GM12872 (cell line): ENCODE data around the gene PPFIA3.

ENCODE experiments used
- TF ChIP-seq, protein P1 (sequence below): IDR thresholded peaks from 3 replicates; pipeline ENCODE4 v1.5.1; 2011; ENCODE audit warnings: low read depth, mild to moderate bottlenecking, low read length, moderate library complexity; ENCODE audit not compliant: insufficient read depth

Gene PPFIA3

DNA sequence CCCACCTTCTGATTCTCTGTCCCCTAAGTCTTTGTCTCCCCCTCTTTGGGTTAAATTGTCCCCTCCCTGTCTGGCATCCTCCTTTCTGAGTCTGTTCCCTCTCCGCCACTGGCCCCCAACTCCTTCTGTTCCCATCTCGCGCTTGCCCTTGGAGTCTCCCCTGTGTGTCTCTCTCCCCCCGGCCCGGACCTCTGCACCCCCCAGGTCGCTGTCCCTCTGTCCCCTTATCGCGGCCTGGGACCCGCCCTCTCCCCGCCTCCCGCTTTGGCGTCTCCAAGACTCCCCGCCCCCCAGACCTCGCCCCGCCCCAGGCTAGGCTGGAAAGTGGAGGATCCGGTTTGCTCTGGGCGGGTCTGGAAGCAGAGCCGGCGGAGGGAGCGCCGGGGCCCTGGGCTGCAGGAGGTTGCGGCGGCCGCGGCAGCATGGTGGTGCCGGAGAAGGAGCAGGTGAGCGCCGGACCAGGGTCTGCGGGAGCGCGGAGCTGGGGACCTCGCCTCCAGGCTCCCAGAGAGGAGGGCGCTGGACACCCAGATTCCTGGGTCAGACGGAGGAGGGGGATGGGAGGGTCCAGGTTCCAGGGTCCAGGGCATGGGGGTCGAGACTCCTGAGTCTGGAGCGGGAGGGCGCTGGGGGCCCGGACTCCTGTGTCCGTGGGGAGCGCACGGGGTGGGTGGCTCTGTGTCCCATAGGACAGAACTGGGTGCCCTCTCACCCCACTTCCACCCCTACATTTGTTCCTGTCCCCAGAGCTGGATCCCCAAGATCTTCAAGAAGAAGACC lies 38.3 kb downstream of the PPFIA3 start, which contains the start of gene TRPM4:
Gene TRPM4, plus strand, starts transcription at position 348 of the 780 bp plus-strand sequence. Its CDS starts 75 bp downstream, at position 423.
- TF ChIP-seq, protein P1, sequence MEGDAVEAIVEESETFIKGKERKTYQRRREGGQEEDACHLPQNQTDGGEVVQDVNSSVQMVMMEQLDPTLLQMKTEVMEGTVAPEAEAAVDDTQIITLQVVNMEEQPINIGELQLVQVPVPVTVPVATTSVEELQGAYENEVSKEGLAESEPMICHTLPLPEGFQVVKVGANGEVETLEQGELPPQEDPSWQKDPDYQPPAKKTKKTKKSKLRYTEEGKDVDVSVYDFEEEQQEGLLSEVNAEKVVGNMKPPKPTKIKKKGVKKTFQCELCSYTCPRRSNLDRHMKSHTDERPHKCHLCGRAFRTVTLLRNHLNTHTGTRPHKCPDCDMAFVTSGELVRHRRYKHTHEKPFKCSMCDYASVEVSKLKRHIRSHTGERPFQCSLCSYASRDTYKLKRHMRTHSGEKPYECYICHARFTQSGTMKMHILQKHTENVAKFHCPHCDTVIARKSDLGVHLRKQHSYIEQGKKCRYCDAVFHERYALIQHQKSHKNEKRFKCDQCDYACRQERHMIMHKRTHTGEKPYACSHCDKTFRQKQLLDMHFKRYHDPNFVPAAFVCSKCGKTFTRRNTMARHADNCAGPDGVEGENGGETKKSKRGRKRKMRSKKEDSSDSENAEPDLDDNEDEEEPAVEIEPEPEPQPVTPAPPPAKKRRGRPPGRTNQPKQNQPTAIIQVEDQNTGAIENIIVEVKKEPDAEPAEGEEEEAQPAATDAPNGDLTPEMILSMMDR, result no peak

DNA sequence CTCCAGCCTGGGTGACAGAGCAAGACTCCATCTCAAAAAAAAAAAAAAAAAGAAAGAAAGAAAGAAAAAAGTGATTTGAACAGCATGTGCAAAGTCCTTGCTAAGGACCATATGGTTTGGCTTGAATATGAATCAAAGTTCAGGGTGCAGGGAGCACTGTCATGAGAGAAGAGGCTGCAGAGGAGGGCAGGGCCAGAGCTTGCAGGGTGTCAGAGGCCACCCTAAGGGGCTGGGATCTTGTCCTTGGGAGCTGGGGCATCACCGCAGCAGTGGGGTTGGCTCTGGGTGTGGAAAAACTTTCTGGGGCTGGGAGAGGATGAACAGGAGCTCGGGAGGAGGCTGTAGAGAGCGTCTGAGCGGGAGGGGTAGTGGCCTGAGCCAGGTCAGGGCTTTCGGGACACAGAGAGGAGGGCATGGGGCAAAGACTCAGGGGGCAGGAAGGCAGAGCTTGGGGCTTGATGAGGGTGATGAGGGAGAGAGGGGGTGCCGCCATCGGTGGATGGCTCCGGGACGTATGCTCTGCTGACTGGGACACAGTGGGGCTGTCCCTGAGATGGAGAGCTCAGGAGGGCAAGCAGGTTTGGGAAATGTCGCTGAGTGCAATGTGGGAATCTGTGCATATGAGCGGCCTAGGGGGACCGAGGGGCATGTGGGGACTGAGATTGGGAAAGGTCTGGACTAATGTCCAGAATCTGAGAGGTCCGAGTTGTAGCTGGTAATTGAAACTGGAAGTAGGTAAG lies 41.3 kb downstream of the PPFIA3 start:
- TF ChIP-seq, protein P1, result no peak

DNA sequence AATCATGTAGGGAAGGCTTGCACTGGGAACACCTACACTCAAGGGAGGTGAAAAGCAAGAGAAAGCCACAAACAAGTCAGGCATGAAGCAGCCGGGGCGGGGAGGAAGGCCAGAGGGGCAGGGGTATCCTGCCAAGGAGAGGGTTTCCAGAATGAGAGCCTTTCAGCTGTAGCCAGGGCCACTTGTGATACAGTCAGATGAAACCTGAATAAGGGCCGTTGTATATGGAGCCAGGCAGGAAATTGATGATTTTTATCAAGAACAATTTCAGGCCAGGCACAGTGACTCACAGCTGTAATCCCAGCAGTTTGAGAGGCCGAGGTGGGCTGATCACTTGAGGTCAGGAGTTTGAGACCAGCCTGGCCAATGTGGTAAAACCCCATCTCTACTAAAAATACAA lies 42.6 kb downstream of the PPFIA3 start:
- TF ChIP-seq, protein P1, result no peak

DNA sequence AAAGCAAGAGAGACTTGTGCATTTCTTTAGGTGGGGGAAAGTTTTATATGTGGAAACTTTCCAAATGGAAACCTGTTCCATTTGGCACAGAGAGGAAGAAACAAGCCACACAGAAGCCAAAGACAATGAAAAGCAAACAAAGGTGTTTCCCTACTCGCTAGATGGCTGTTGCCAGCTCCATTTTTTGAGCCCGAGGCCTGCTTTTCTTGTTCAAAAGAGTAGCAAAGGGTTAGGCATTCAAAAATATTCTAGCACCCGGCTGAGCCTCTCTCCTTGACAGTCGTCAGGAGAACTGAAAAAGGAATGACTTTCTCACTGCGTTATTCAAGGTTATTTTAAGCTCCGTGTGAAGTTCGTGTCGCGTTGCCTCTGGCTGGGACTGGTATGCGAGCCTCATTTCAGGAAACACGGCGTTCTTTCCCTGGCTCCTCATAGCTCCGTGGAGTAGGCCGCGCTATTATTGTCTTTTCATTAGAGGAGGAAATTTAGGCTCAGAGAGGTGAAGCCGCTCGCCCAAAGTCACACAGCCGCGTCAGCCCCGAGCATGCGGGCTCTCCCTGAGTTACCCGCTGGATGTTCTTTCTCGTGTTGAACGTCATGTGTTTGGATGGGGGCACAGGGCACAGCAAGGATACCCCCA lies 45.9 kb downstream of the PPFIA3 start:
- TF ChIP-seq, protein P1, result no peak

DNA sequence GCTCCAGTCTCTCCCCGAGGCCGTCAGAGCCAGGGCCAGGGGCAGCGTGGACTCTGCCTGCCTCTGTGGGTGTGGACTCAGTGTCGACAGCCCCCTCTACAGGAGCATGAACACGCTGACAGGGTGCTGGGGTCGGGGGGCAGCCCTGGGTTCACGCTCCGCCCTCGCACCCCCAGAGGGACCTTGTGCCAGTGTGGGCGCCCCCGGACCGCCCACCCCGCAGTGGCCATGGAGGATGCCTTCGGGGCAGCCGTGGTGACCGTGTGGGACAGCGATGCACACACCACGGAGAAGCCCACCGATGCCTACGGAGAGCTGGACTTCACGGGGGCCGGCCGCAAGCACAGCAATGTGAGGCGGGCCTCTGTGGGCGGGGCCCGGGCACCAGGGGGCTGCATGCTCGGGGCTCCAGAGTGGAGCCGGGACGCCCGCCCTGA lies 46.5 kb downstream of the PPFIA3 start:
- TF ChIP-seq, protein P1, result no peak

DNA sequence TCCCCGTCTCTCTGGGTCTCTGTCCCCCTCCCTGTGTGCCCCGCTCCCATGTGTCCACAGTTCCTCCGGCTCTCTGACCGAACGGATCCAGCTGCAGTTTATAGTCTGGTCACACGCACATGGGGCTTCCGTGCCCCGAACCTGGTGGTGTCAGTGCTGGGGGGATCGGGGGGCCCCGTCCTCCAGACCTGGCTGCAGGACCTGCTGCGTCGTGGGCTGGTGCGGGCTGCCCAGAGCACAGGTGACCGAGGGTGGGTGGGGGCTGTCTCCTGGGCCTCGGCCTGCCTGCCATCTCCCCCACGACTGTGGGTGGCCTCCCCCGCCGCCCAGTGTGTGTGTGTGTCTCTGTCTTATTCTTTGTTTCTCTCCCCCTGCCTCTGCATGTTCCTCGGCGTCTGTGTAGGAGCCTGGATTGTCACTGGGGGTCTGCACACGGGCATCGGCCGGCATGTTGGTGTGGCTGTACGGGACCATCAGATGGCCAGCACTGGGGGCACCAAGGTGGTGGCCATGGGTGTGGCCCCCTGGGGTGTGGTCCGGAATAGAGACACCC lies 48.6 kb downstream of the PPFIA3 start:
- TF ChIP-seq, protein P1, result no peak

DNA sequence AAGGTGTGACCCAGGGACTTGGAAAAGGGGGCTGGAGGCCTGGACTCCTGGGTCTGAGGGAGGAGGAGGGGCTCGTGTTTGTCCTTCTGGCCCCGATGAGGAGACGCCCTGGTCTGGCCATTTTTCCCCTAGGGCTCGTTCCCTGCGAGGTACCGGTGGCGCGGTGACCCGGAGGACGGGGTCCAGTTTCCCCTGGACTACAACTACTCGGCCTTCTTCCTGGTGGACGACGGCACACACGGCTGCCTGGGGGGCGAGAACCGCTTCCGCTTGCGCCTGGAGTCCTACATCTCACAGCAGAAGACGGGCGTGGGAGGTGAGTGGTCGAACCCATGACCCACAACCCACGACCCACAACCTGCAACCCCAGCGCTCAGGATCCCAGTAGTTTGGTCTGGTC lies 49.1 kb downstream of the PPFIA3 start:
- TF ChIP-seq, protein P1, result no peak
